Left renal cortex interstitium (tissue), 4 donors: ENCODE results near the gene CILP2. TPM values are rescaled to one million over a fixed set of nuclear protein-coding genes. Genes with fewer than 3 reads are reported as not detected.

Experiments used
- DNase-seq, 4 donors: peaks; one replicate each; pipeline ENCODE4 v3.0.0-alpha.2; 2013; ENCODE audit warnings: low read depth in 4 of 4, low spot score in 2 of 4, missing footprints in 1 of 4
- polyA plus RNA-seq, 4 donors: library from polyadenylated mRNA; unstranded; fragments of 120-200 nt; gene quantifications; one replicate each; pipeline ENCODE4 v1.2.1, GENCODE V29; 2013; ENCODE audit not compliant: insufficient read length in 4 of 4

CILP2 gene
- polyA plus RNA-seq, 4 donors, result 0.07 to 0.27 (median 0.22) TPM

GRCh38 chr19:19541616-19542015, 3.6 kb downstream of the CILP2 start:
- DNase-seq, result no peak

- DNase-seq, result no peak
These were observed 4.4 kb downstream of the CILP2 start for GRCh38 chr19:19542507-19542906.

GRCh38 chr19:19543101-19543500, 5.0 kb downstream of the CILP2 start:
- no peak for DNase-seq

GRCh38 chr19:19543640-19544039, 5.6 kb downstream of the CILP2 start:
- no peak for DNase-seq

GRCh38 chr19:19544257-19544953, 6.3 kb downstream of the CILP2 start:
- DNase-seq, result no peak

GRCh38 chr19:19544954-19545591, 7.0 kb downstream of the CILP2 start:
- DNase-seq, result no peak

- no peak for DNase-seq
These were observed 7.6 kb downstream of the CILP2 start for GRCh38 chr19:19545707-19546106.

GRCh38 chr19:19546751-19547162, 8.7 kb downstream of the CILP2 start:
- DNase-seq, result no peak

- DNase-seq, result no peak
These were observed 9.7 kb downstream of the CILP2 start for GRCh38 chr19:19547674-19548336.

GRCh38 chr19:19548915-19549759, 11.1 kb downstream of the CILP2 start:
- no peak for DNase-seq

- DNase-seq, result no peak
These were observed 11.9 kb downstream of the CILP2 start for GRCh38 chr19:19549804-19550464.

- no peak for DNase-seq
These were observed 12.4 kb downstream of the CILP2 start for GRCh38 chr19:19550485-19550929.

GRCh38 chr19:19550972-19551852, 13.1 kb downstream of the CILP2 start:
- no peak for DNase-seq

- no peak for DNase-seq
These were observed 13.8 kb downstream of the CILP2 start for GRCh38 chr19:19551853-19552192.

GRCh38 chr19:19552798-19553197, 14.7 kb downstream of the CILP2 start:
- no peak for DNase-seq

- DNase-seq, result no peak
These were observed 15.6 kb downstream of the CILP2 start for GRCh38 chr19:19553670-19554069.

- no peak for DNase-seq
These were observed 16.3 kb downstream of the CILP2 start for GRCh38 chr19:19554074-19555023.

GRCh38 chr19:19558055-19558454, 20.0 kb downstream of the CILP2 start:
- no peak for DNase-seq
